ENCODE results near the gene THSD7B. TPM values are rescaled to one million over a fixed set of nuclear protein-coding genes. Genes with fewer than 3 reads are reported as not detected.

The THSD7B gene
- total RNA-seq, 4 donors from 2014 or later = 0.27 TPM; not detected in 3

DNA sequence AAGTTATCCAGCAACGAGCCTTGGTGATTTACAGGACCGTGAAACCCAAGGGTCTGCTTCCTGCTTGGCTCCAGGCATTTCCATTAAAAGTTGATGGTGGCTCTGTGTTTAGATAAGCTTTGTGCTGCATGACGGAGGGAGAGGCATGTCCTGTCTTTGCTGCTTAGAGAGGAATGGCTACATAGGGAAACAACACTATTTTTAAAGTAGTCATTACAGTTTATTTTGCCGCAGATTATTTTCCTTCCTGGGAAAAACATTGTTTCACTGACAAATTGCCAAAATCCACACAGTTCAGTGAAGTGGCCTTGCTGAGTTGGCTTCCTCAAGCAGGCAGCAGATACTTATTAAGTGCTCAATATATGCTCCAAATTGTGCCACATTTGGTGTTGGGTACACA lies 98.5 kb downstream of the THSD7B start:
- TF ChIP-seq EP300 (IDR thresholded peaks at IDR 0.05; ENCODE audit: low read depth) (no peak), POLR2AphosphoS5 (IDR thresholded peaks at IDR 0.05) (no peak), POLR2A (IDR thresholded peaks at IDR 0.05) (no peak)
- TF ChIP-seq, protein P1, sequence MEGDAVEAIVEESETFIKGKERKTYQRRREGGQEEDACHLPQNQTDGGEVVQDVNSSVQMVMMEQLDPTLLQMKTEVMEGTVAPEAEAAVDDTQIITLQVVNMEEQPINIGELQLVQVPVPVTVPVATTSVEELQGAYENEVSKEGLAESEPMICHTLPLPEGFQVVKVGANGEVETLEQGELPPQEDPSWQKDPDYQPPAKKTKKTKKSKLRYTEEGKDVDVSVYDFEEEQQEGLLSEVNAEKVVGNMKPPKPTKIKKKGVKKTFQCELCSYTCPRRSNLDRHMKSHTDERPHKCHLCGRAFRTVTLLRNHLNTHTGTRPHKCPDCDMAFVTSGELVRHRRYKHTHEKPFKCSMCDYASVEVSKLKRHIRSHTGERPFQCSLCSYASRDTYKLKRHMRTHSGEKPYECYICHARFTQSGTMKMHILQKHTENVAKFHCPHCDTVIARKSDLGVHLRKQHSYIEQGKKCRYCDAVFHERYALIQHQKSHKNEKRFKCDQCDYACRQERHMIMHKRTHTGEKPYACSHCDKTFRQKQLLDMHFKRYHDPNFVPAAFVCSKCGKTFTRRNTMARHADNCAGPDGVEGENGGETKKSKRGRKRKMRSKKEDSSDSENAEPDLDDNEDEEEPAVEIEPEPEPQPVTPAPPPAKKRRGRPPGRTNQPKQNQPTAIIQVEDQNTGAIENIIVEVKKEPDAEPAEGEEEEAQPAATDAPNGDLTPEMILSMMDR (IDR thresholded peaks at IDR 0.05) = no peak
- no peaks in the 10 kb centered on the region for H3K27me3 ChIP-seq
- H3K4me3 ChIP-seq = no peak overlapping the region
- no peaks in the 10 kb centered on the region for H3K9me3 ChIP-seq
- no peak overlapping the region for H3K27ac ChIP-seq
- intact Hi-C loops (cut with DNase I; ENCODE audit: low total_unique reads) = no loop called here
- in situ Hi-C loops (cut with MboI; ENCODE audit: low pct_ligation_motif_present in 1 of 4, low pct_unique_long_range_greater_than_20kb in 1 of 4, low sequenced_read_pairs in 3 of 4) = no loop called here
- H3K36me3 ChIP-seq = no peaks in the 10 kb centered on the region
- WGBS, 2 donors (ENCODE audit: low coverage in 1 of 2) = 19 to 30% methylated on average over 4 of the region's 4 CpGs
- DNase-seq = no peak
- H3K4me1 ChIP-seq = no peaks in the 10 kb centered on the region

DNA sequence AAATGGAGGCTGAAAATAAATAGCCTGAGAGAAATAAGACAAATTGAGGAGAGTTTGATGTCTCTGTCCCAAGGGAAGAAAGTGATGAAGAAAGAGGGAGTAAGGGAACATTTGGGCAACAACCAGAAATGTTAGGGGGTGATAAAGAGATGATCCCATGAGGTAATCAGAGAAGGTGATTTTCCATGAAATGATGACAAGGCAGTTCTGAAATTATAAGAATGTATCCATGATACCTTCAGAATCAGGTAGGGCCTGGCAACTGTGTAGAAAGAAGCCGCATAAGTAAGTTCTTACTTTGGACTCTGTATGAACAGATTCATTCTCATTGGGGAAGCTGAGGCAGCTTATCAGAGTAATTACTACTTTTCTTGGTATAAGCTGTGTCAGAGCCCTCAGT lies 106.1 kb downstream of the THSD7B start:
- intact Hi-C loops (cut with DNase I; ENCODE audit: low total_unique reads) = no loop called here
- Histone ChIP-seq H3K27me3 (no peaks in the 10 kb centered on the region), H3K4me1 (no peaks in the 10 kb centered on the region), H3K9me3 (no peaks in the 10 kb centered on the region), H3K27ac (no peak overlapping the region), H3K36me3 (no peaks in the 10 kb centered on the region), H3K4me3 (no peak overlapping the region)
- 45 to 100% methylated on average over 1 of the region's 1 CpG for WGBS, 2 donors (ENCODE audit: low coverage in 1 of 2)
- no peak for DNase-seq
- in situ Hi-C loops (cut with MboI; ENCODE audit: low pct_ligation_motif_present in 1 of 4, low pct_unique_long_range_greater_than_20kb in 1 of 4, low sequenced_read_pairs in 3 of 4) = no loop called here
- no peak for TF ChIP-seq POLR2AphosphoS5 (IDR thresholded peaks at IDR 0.05)
- no peak for TF ChIP-seq POLR2A (IDR thresholded peaks at IDR 0.05)
- TF ChIP-seq EP300 (IDR thresholded peaks at IDR 0.05; ENCODE audit: low read depth) = no peak
- TF ChIP-seq, protein P1 (IDR thresholded peaks at IDR 0.05) = no peak

DNA sequence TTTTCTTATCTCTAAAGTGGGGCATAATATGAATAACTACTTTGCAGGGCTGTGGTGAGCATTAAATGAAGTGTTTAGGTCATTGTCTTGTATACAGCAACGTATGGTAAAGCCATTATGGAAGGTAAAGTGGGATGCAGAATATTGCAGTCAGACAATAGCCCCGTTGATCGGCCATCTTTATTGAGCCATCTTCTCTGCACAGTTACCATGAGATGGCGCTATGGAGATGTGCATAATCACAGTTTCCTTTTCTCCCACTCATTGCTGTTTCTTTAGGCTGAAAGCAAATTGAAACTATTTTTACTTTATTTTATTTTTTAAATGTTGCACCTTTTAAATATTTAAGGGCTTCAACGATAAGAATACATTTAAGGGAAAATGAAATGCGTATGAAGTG lies 108.9 kb downstream of the THSD7B start:
- intact Hi-C loops (cut with DNase I; ENCODE audit: low total_unique reads) (no loop called here), in situ Hi-C loops (cut with MboI; ENCODE audit: low pct_ligation_motif_present in 1 of 4, low pct_unique_long_range_greater_than_20kb in 1 of 4, low sequenced_read_pairs in 3 of 4) (no loop called here)
- no peak for DNase-seq
- H3K27ac ChIP-seq = no peak overlapping the region
- H3K27me3 ChIP-seq = no peaks in the 10 kb centered on the region
- TF ChIP-seq EP300 (IDR thresholded peaks at IDR 0.05; ENCODE audit: low read depth) = no peak
- TF ChIP-seq, protein P1 (IDR thresholded peaks at IDR 0.05) = peak in 1 of 5 experiments; percentile 11
- no peaks in the 10 kb centered on the region for H3K4me1 ChIP-seq
- H3K9me3 ChIP-seq = no peaks in the 10 kb centered on the region
- H3K36me3 ChIP-seq = no peaks in the 10 kb centered on the region
- WGBS, 2 donors (ENCODE audit: low coverage in 1 of 2) = 45 to 63% methylated on average over 6 of the region's 6 CpGs
- H3K4me3 ChIP-seq = no peak overlapping the region

DNA sequence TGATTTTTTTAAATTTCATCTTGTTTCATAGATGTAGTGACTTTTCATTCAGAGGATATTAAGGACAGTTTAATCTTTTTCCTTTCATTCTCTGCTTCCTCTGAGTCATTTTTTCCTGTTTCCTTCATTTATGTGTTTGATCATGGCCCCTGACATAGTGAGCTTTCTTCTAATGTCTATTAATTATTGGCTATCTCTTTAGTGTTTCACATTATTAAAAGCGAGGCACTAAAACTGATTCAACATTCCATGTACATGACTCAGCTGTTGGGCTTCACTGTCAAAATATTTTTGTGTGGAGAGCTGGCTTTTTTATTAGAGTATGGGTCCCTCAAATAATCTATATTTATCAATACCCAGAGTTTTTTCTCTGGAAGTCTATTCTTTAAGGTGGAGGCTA lies 125.8 kb downstream of the THSD7B start:
- TF ChIP-seq, protein P1 (IDR thresholded peaks at IDR 0.05) = no peak
- TF ChIP-seq EP300 (IDR thresholded peaks at IDR 0.05; ENCODE audit: low read depth) (no peak), POLR2A (IDR thresholded peaks at IDR 0.05) (no peak), POLR2AphosphoS5 (IDR thresholded peaks at IDR 0.05) (no peak)

More for the DNA sequence above, 125.8 kb downstream of the THSD7B start:
- Histone ChIP-seq H3K36me3 (no peaks in the 10 kb centered on the region), H3K27ac (no peak overlapping the region), H3K4me3 (no peak overlapping the region), H3K9me3 (no peaks in the 10 kb centered on the region), H3K27me3 (no peaks in the 10 kb centered on the region), H3K4me1 (no peaks in the 10 kb centered on the region)
- intact Hi-C loops (cut with DNase I; ENCODE audit: low total_unique reads) (no loop called here), in situ Hi-C loops (cut with MboI; ENCODE audit: low pct_ligation_motif_present in 1 of 4, low pct_unique_long_range_greater_than_20kb in 1 of 4, low sequenced_read_pairs in 3 of 4) (no loop called here)
- 69 to 100% methylated on average over 1 of the region's 1 CpG for WGBS, 2 donors (ENCODE audit: low coverage in 1 of 2)
- no peak for DNase-seq
